Heart left ventricle (tissue), 13 donors: ENCODE results near the gene SSH2.

Source experiments
- CTCF ChIP-seq, 12 donors: fragments of 200-600 bp; sonication (generic) in 4 of 12; IDR thresholded peaks; one replicate each; pipeline versions ENCODE4 v1.5.0 to v1.8.0; 2018 to 2022; ENCODE audit warnings: antibody characterized with exemption in 12 of 12, mild to moderate bottlenecking in 5 of 12
- POLR2A ChIP-seq, 2 donors: fragments of 450-650 bp; IDR thresholded peaks; one replicate each; pipeline ENCODE4 v1.6.1; 2017; ENCODE audit warnings: antibody characterized with exemption in 2 of 2, mild to moderate bottlenecking in 2 of 2, moderate library complexity in 2 of 2
- donor health status: ischemic (EF 13 %, LVEDD 7.1; RV severe dilation, severe dysfunction).
- donor health status: DM: no; HTN: yes; CAD: no.
- donor health status: DM: no; HTN: no; CAD: no.
- donor health status: ischemic (EF 25% LVEDD 6.9; RV normal size, moderate dysfunction).
- donor health status: ischemic (EF 25% LVEDD 5.7; RV mildly dilated, moderate dysfunction).
- donor health status: ischemic (EF 35%, LVEDD 5.7; RV mildly dilated, moderate dysfunction).
- donor health status: nonischemic (EF 11% LVEDD 7.7; RV severe dilation, severe dysfunction).
- donor health status: DM: yes; HTN: yes; CAD: no.
- donor health status: PGD.
- donor health status: ischemic (EF 29% LVEDD 5.4; RV normal size, mild dysfunction).
- donor health status: nonischemic (EF 23%, LVEDD 6.1; RV moderate dilation, normal function).

GRCh38 chr17:29613856-29614255, 316.2 kb downstream of the SSH2 start:
- no peak for TF ChIP-seq CTCF (IDR thresholded peaks at IDR 0.05)
- TF ChIP-seq POLR2A (IDR thresholded peaks at IDR 0.05), result no peak
